Medulla oblongata (tissue), 1 donor: ENCODE data around the gene LKAAEAR1.
"Not testable (repeated sequence)": the region's sequence is repeated elsewhere in the genome, so short reads cannot be mapped to it uniquely, and the experiment has no call there.

ENCODE experiments used
- DNase-seq: peaks from one replicate; pipeline ENCODE4 v3.0.0-alpha.2; 2015; ENCODE audit errors: extremely low spot score

LKAAEAR1 gene

DNA sequence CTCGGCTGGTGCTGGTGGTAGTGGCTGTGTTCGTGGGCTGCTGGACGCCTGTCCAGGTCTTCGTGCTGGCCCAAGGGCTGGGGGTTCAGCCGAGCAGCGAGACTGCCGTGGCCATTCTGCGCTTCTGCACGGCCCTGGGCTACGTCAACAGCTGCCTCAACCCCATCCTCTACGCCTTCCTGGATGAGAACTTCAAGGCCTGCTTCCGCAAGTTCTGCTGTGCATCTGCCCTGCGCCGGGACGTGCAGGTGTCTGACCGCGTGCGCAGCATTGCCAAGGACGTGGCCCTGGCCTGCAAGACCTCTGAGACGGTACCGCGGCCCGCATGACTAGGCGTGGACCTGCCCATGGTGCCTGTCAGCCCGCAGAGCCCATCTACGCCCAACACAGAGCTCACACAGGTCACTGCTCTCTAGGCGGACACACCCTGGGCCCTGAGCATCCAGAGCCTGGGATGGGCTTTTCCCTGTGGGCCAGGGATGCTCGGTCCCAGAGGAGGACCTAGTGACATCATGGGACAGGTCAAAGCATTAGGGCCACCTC is 14.3 kb upstream of the LKAAEAR1 start:
- no peak for DNase-seq

DNA sequence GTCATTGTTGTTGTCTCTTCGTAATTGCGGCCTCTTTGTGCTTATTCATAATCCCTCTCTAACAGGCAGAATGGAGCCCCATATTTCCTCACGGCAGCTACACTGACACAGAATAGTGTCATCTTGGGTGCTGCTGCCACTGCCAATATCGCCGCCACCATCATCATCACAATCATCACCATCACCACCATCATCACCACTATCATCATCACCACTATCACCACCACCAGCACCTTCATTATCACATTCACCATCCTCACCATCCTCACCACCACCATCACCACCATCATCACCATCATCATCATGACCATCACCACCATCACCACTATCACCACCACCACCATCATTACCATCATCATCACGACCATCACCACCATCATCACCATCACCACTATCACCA is 12.3 kb upstream of the LKAAEAR1 start:
- DNase-seq = no peak

DNA sequence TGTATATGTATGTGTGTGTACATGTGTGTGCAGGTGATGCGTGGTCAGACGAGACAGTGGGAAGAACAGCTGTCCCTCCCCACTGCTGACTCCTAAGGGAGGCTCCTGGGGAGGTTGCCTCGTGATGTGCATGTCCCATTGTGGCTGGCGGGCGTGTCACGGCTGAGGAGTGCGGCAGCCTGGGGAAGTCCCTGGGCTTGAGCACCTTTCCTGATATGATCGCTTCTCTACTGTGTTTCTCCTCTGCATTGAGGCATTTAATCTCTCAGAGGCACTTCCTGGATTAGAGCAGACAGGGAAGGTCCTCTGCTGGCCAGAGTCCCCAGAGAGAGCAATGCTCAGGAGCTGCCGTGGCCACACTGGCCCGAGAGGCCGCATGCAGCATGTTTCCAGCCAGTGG is 11.7 kb upstream of the LKAAEAR1 start:
- DNase-seq = no peak

DNA sequence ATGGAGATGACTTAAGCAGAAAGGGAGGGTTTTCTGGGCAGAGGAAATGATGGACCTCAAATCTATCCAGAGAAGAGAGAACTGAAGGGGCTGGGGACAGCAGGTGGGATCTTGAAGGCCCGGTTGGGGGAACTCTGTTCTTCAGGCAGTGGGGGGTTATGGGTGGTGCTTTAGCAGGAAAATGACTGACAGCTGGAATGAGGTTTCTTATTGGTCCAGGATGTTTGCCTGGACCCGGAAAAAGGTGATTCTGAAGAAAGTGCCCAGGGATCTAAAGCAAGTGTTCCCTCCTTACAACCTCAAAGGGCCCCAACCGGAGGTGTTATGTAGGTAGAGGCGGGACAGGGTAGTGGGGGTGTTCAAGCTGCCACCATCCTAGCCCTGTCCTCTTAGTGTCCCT is 11.3 kb upstream of the LKAAEAR1 start:
- no peak for DNase-seq

DNA sequence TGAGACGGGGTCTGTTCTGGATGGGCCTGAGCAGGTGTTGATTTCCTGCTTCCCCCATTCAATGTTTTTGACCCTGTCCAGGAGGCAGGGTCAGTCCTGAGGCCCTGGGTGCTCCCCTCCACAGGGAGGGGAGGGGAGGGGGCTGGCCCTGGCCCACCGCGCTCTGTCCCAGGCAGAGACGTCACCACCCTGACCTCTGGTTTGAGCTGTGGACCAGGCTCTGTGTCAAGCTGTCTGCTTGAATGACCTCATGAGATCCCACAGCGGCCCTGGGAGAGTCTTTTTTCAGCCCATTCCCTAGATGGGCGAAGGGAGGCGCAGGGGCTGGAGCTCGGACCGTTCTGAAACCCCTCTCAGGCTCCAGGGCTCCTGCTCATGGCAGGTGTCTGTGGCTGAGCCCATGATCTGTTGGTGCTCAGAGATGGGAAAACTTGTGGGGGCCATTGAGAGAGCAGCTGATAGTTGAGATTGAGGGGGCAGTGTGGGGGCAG is 8.9 kb upstream of the LKAAEAR1 start:
- DNase-seq = no peak

DNA sequence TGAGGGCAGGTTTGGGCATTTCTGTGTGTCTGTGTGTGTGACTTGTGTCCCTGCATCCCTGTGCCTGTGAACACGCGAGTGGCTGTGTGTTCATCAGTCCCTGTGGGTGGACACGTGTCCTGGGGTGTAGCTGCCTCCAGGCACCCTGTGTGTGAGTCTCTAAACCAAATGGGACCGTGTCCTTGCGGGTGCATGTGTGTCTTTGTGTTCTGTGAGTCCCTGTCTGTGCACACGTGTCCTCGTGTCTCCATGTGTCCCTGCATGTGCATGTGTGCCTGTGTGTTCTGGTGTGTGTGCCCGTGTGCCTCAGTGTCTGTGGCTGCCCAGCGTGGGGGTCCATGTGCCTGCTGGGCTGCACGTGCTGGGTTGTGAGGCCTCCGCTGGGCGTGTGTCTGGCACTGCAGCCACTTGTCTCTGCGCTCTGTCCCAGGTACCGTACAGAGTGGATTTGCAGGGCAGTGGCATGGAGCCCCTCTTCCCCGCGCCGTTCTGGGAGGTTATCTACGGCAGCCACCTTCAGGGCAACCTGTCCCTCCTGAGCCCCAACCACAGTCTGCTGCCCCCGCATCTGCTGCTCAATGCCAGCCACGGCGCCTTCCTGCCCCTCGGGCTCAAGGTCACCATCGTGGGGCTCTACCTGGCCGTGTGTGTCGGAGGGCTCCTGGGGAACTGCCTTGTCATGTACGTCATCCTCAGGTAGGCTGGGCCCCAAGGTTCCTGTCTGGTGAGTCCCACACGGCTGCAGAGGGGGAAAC is 8.2 kb upstream of the LKAAEAR1 start:
- DNase-seq = no peak

DNA sequence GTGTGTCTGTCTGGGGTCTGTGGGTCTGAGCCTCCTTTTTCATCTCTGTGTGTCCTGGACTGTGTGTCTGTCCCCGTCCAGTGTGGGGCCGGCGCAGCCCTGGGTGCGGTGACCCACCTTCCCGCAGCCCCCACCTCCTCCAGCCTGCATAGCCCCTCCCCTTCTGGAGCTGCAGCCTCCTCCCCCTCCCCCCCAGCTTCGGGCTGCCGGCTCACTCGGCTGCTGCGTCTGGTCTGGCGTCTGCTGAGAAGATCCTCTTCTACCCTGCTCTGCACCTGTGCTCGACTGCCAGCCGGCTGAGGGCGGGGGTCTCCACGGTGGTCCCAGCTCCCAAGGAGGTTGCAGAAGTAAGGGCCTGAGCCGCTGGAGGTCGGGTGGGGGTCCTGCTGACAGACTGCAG is 7.6 kb upstream of the LKAAEAR1 start:
- DNase-seq = no peak

DNA sequence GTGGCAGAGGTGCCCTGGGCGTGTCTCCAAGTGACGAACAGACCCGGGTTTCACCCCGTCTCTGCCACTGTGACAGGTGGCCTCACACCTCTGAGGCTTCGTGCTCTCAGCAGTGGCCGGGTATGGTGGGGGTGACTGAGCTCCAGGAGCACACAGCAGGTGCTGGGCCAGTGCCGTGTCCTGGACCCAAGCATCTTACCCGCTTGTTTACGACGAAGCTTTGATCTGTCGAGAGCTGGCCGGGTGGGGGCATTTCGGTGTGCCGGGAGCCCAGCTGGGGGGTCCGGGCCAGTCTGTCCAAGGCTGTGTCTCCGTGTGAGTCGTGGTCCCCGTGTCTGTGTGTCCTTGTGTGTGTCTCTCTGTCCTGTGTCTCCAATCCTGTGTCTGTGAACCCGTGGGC is 7.1 kb upstream of the LKAAEAR1 start:
- no peak for DNase-seq

DNA sequence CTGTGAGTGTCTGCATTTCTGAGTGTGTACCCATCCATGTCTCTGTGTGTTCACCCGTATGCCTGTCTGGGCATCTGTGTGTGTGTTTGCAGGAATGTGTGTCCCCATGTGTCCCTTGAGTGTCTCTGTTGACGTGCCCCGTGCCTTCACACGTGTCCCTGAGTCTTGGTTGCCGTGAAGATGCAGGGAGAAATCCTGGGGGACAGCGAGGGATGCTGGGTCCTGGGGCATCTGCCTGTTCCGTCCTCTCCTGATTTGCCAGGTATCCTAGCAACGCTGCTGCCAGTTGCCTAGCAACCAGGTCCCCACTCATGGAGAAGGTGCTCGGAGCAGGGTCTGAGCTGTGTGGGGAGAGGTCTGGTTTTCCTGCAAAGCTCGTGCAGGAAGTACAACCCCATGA is 6.0 kb upstream of the LKAAEAR1 start:
- no peak for DNase-seq

DNA sequence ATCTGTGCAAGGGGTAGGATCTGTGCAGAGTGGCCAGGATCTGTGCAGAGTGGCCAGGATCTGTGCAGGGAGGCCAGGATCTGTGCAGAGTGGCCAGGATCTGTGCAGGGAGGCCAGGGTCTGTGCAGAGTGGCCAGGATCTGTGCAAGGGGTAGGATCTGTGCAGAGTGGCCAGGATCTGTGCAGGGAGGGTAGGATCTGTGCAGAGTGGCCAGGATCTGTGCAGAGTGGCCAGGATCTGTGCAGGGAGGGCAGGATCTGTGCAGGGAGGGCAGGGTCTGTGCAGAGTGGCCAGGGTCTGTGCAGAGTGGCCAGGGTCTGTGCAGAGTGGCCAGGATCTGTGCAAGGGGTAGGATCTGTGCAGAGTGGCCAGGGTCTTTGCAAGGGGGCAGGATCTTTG is 4.4 kb upstream of the LKAAEAR1 start:
- DNase-seq = not testable (repeated sequence)

DNA sequence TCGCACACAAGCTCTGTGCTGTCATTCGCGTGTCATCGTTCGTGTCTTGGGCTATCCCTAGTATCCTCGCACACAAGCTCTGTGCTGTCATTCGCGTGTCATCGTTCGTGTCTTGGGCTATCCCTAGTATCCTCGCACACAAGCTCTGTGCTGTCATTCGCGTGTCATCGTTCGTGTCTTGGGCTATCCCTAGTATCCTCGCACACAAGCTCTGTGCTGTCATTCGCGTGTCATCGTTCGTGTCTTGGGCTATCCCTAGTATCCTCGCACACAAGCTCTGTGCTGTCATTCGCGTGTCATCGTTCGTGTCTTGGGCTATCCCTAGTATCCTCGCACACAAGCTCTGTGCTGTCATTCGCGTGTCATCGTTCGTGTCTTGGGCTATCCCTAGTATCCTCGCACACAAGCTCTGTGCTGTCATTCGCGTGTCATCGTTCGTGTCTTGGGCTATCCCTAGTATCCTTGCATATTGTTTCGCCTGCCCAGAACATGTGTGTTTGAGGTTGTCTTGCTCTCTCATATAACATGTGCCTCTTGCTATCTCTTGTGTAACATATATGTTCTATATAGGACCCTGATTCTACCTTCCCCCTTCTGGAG is 3.1 kb upstream of the LKAAEAR1 start:
- not testable (repeated sequence) for DNase-seq

DNA sequence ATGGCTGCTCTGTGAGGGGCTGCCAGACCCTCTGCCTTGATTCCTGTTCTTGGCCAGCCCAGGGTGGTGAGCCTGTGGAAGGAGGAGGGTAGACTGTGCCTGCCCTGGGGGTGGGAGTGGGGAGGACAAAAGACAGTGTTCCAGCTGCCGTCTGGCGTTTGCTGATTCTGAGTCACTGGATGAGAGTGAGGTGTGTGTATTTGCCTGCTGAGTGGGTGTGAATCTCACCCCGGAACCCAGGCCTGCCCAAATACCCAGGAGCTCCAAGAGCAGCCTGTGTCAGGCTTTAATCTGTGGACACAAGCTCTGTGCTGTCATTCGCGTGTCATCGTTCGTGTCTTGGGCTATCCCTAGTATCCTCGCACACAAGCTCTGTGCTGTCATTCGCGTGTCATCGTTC is 2.6 kb upstream of the LKAAEAR1 start:
- DNase-seq = no peak

DNA sequence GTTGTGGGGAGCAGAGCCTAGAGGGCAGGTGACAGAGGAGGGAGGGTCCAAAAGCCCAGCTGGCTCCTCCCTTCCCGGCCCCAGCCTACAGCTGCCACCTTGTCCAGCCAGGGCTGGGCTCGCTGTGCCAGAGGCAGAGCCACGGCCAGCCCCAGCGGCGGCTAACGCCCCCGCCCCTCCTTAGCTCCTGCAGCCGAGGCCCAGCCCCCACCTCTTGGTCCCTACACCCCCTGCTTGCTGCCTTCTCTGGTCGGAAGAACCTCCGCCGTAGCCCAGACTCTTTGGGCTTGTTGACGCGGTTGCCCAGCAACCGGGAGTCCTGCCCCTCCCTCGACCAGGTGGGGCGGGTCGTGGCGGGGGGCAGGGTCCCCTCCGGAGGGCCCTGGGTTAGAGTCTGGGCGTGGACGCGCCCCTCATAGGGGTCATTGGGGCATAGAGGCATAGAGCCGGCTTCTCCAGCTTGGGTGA is 521 bp upstream of the LKAAEAR1 start:
- no peak for DNase-seq

DNA sequence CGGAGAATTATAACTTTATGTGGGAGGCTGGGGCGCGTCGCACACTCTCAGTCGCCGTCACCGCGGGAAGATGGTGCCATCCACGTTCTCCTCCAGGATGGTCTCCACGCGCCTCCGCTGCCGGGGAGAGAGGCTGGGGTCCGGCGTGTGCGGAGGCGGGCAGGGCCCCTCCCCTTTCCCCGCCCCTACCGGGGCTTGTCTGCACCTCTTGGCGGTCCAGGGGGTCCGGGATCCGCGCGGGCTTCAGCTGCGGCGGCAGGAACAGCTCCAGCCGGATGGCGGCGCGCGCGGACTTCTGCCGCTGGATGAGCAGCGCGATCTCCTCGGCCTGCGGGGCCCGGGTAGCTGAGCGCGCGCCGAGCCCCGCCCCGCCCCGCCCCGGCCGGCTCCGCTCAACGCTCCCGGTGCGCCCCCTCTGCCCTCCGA is 807 bp downstream of the LKAAEAR1 start:
- peak; percentile 70 for DNase-seq

DNA sequence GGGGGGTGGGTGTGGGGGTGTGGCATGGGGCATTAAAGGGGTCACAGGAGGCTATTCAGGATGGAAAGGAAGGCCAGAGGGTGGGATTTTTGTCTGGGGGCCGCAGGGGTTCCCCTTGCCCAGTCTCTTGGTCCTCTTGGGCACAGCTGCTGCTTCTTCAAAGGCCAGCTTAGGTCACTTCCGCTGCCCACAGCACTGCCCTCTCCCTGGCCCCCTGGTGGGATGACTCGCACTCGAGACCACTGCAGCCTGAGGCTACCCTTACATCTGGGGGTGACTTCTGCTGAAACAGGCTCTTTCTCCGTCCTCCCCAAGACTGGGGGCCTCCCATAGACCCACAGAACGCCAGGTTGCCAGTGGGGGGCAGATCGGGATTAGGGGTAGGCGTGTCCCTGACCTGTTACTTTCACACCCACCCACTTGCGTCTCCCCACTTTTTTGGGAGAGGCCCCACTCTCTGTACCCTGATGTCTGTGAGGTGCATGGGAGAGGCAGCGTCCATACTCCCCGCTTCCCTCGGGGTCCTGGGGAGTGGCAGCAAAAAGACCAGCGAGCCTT is 1.3 kb downstream of the LKAAEAR1 start:
- DNase-seq = no peak

DNA sequence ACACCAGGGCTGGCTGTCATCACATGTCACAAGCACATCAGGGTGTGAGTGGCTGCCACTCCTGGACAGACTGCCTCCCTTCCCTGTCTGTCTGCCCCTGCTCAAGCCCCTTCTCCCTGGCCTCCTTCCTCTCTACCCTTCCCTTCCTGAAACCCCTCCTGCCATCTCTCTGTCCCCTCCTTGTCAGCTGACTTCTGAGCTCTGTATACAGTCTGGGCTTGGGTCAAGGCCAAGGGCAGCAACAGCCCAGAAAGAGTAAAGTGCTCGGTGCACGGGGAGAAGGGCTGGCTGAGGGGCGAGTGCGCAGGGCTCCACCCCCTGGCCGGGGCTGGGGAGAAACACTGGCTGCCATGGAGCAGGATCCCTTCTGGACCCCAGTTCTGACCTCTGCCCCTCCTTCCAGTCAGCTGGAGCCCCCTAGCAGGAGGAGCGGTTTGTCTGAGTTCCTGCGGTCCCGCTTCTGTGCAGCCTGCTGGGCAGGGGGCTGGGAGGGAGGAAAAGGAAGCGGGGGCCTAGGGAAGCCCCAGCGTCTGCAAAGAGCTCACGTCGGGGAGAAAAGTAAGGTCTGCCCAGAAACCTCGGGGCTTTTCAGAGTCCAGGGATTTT is 2.0 kb downstream of the LKAAEAR1 start:
- DNase-seq = peak; percentile 39

DNA sequence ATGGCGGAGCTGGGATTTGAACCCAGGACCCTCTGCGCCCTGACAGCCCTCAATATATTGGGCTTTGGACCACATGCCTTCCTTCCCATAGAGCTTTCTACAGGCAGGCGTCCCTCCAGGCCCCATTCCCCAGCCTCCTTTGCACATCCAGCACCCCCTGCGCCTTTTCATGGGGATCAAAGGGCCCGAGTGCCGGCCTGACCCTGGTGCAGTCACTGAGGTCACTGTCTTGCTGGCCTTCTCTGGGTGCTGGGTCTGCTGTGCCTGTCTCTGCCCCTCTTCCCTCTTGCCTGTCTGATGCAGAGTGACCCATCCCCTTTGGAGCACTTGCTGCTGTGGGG is 2.6 kb downstream of the LKAAEAR1 start:
- DNase-seq = no peak

DNA sequence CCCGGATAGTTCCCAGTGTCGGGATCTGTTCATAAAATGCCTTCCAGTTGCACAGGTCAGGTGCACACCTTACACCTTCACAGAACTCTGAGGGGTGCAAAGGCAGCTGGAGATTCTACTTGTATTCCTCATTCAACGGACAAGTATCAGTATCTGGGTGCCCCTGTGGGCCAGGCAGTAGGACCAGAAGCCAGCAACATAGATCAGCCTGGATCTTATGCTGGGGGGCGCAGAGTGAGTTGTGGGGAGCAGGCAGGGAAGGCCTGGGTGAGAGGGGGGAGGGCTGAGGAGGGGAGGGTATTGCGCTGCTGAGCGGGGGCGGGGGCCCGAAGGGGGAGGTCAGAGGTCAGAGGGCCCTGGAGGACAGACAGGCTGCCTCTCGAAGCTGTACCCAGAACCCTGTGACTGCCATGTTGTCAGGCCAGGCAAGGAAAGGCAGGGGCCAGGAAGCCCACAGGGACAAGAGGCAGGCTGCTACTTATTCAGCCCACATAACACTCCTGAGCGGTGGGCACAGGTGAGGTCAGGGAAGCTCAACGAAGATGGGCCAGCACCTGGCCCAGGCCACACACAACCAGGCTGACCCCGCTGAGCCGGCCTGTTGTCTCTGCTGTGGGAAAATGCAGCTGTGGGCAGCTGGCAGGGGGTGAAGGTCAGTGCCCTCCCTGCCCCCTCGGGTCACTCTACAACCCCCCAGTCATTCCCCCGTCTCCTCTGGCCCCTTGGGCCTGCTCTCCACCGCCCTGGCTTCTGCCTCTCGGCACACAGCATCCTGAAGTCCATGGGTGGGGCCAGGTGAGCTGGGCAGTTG is 3.2 kb downstream of the LKAAEAR1 start:
- DNase-seq = no peak

DNA sequence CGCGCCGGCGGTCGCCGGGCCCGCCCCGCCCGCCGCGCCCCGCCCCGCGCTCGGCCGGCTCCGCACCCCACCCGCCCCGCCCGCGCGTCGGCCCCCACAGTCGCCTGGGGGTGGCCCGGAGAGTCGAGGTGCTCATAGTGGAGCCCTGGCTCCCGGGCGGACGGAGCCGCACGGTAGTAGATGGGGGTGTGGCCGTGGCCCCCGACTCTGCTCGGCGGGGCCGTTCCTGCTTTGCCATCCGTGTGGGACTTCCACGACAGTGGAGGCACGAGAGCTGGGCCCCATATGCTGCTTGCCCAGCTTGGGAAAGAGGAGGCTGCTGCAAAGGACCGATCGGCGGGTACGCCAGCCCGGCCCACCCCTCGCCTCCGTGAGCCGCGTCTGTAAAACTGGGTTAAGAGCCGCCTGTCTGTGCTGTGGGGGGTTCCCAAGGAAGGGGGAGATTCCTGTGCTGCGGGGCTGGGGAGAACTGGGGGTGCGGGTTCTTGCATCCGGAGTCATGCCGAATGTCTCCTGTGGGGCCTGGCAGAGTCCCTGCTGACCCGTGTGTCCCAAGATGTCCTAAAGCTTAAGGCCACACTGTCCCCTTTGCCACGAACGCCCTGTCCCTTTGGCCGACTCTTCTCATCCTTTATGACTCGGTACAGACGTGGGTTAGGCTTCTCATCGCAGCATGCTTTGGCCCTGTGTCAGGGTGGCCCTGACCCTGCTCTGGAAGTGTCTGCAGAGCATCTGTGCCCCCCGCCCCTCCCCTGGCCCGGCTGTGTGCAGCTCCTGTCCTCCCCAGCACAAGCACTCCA is 4.0 kb downstream of the LKAAEAR1 start, which contains the start of gene OPRL1:
OPRL1 (plus strand) TSS at position 70 of the 800 bp plus-strand sequence. CDS start 12,639 bp downstream, outside the sequence.
- no peak for DNase-seq

DNA sequence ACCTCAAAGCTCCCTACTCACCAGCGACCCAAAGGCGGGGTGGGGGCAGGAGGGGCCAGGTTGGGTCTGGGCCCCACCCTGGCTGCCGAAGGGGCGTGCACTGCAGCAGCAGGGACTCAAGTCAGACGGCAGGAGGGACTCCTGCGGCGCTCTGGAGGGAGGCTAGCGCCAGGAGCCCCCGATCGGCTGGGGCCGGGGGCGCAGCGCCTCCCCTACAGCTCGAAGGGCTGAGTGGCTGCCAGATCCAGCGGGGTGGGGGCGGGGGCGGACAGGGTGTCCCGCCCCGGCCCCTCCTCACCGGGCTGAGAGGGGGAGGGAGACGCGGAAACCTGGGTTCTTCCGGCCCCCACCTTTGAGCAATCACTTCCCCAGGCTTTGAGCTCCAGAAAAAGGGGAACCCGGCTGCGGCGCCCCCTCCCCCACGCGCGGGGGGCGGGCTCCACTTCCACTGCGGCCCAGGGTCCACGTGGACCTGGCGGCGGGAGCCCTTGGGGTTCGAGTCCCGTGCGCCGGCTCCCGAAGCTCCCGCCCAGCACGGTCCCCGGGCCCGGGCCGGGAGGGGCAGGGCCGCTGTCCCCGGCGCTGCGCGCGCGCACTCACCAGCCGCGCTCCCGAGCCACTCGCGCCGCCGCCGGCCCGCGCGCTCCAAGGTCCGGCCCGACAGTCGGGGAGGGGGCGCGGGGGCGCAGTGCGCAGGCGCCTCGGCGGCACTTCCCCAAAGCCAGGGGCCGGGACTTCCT is 4.8 kb downstream of the LKAAEAR1 start, which contains the start of gene RGS19:
RGS19 (minus strand) TSS at position 246 of the 740 bp plus-strand sequence. CDS start 2,632 bp downstream, outside the sequence.
- DNase-seq = peak; percentile 78
